NCI-H1105 (cell line): ENCODE data around the gene TAF1D.

Source experiments
- DNase-seq: peaks from one replicate; lab custom pipeline; 2025; lab: John Stamatoyannopoulos, UW

TAF1D gene

GRCh38 chr11:93720522-93720921, 20.8 kb downstream of the TAF1D start:
- no peak for DNase-seq

- DNase-seq = no peak
These were observed 22.0 kb downstream of the TAF1D start for GRCh38 chr11:93719310-93719709.

GRCh38 chr11:93718057-93718563, 23.2 kb downstream of the TAF1D start:
- DNase-seq = no peak

GRCh38 chr11:93717501-93717900, 23.8 kb downstream of the TAF1D start:
- DNase-seq = no peak

- DNase-seq = no peak
These were observed 25.4 kb downstream of the TAF1D start for GRCh38 chr11:93715797-93716396.

- DNase-seq = no peak
These were observed 28.6 kb downstream of the TAF1D start for GRCh38 chr11:93712678-93713077.

GRCh38 chr11:93710239-93710638, 31.1 kb downstream of the TAF1D start:
- no peak for DNase-seq

- no peak for DNase-seq
These were observed 37.1 kb downstream of the TAF1D start for GRCh38 chr11:93704237-93704636.

- DNase-seq = no peak
These were observed 40.5 kb downstream of the TAF1D start for GRCh38 chr11:93700830-93701229.

- DNase-seq = no peak
These were observed 43.7 kb downstream of the TAF1D start for GRCh38 chr11:93697611-93698010.

- no peak for DNase-seq
These were observed 46.7 kb downstream of the TAF1D start for GRCh38 chr11:93694557-93694956.

GRCh38 chr11:93694109-93694508, 47.2 kb downstream of the TAF1D start:
- no peak for DNase-seq

GRCh38 chr11:93689240-93689639, 52.1 kb downstream of the TAF1D start:
- no peak for DNase-seq

GRCh38 chr11:93686812-93687211, 54.5 kb downstream of the TAF1D start:
- DNase-seq = no peak

- DNase-seq = no peak
These were observed 55.1 kb downstream of the TAF1D start for GRCh38 chr11:93686226-93686625.
